A549 (cell line): ENCODE results near the gene IPO7. TPM values are rescaled to one million over a fixed set of nuclear protein-coding genes. Genes with fewer than 3 reads are reported as not detected.
A peak's percentile ranks its signal among the peaks of the same experiment; 100 is the strongest.

ENCODE experiments used
- ATAC-seq, 2 experiments: fragments of 200-7000 bp in 1 of 2; fragments of >200 bp in 1 of 2; cut with Nextera tagmentation in 1 of 2; cut with Tn5 transposase in 1 of 2; 3 replicates each; pipeline versions ENCODE4 v1.8.0 to v1.9.1; 2018 to 2020; ENCODE audit warnings: mild to moderate bottlenecking in 1 of 2, moderate library complexity in 1 of 2
- CTCF ChIA-PET: fragments of 300-600 bp; sonication (Branson Sonifier 250); formaldehyde crosslinking; extraction: SDS; loops from one replicate; lab custom pipeline; 2021; ENCODE audit warnings: antibody characterized with exemption, inconsistent platforms; lab: Yijun Ruan, JAX
- POLR2A ChIA-PET: fragments of 350-600 bp; formaldehyde crosslinking; extraction: SDS; loops from one replicate; lab custom pipeline; 2021; ENCODE audit warnings: antibody characterized with exemption, inconsistent platforms; lab: Yijun Ruan, JAX
- DNase-seq, 2 experiments: peaks; one replicate each; pipeline versions ENCODE4 v3.0.0 to v3.0.0-alpha.2; 2011 to 2016; ENCODE audit warnings: low read depth in 1 of 2, low spot score in 1 of 2
- FAIRE-seq: peaks from 2 replicates; lab custom pipeline; 2011; peaks lifted over from hg19 to GRCh38; lab: Jason Lieb, UNC
- H3K27ac ChIP-seq, 2 experiments: fragments of >200 bp; sonication (Bioruptor Twin); formaldehyde crosslinking; 3 replicates each; pipeline ENCODE4 v1.5.1; 2016 to 2017
- H3K4me1 ChIP-seq: fragments of >200 bp; sonication (Bioruptor Twin); formaldehyde crosslinking; 3 replicates; pipeline ENCODE4 v1.6.1; 2016
- H3K4me2 ChIP-seq: fragments of >200 bp; sonication (Bioruptor Twin); formaldehyde crosslinking; 3 replicates; pipeline ENCODE4 v1.6.1; 2016
- H3K4me3 ChIP-seq: fragments of >200 bp; sonication (Bioruptor Twin); formaldehyde crosslinking; 3 replicates; pipeline ENCODE4 v1.5.1; 2016
- H3K9me3 ChIP-seq: fragments of >200 bp; sonication (Bioruptor Twin); formaldehyde crosslinking; 3 replicates; pipeline ENCODE4 v1.6.1; 2016
- BHLHE40 ChIP-seq: IDR thresholded peaks from 2 replicates; pipeline ENCODE4 v1.6.1; 2012; ENCODE audit warnings: low read depth, low read length, inconsistent platforms
- CEBPB ChIP-seq, 2 experiments: fragments of >200 bp in 1 of 2; sonication (Bioruptor Twin) in 1 of 2; formaldehyde crosslinking in 1 of 2; IDR thresholded peaks; 2 replicates each; pipeline ENCODE4 v1.6.1; 2012 to 2016
- CHD2 ChIP-seq: fragments of 150-350 bp; IDR thresholded peaks from 2 replicates; pipeline ENCODE4 v1.6.1; 2014; ENCODE audit warnings: low read length; ENCODE audit not compliant: partially characterized antibody
- EHMT2 ChIP-seq: fragments of 200-600 bp; sonication (generic); IDR thresholded peaks from 2 replicates; pipeline ENCODE4 v1.6.1; 2016; ENCODE audit warnings: antibody characterized with exemption, low read depth, mild to moderate bottlenecking, moderate library complexity
- GATA3 ChIP-seq: IDR thresholded peaks from 2 replicates; pipeline ENCODE4 v1.6.1; 2012; ENCODE audit warnings: borderline replicate concordance
- HOXB5 ChIP-seq: fragments of 250-450 bp; sonication (Bioruptor Pico); IDR thresholded peaks from 2 replicates; pipeline ENCODE4 v1.5.0; 2020; ENCODE audit warnings: mild to moderate bottlenecking, moderate library complexity
- JUNB ChIP-seq: fragments of >200 bp; sonication (Bioruptor Twin); formaldehyde crosslinking; IDR thresholded peaks from 2 replicates; pipeline ENCODE4 v1.6.1; 2016
- KDM1A ChIP-seq: fragments of 200-600 bp; sonication (generic); IDR thresholded peaks from 2 replicates; pipeline ENCODE4 v1.6.1; 2016; ENCODE audit warnings: low read depth, mild to moderate bottlenecking
- MYC ChIP-seq: IDR thresholded peaks from 2 replicates; pipeline ENCODE4 v1.6.1; 2012; ENCODE audit warnings: mild to moderate bottlenecking, inconsistent platforms, low read length, improper control_type of control experiment, borderline replicate concordance
- NR3C1 ChIP-seq: fragments of >200 bp; sonication (Bioruptor Twin); formaldehyde crosslinking; IDR thresholded peaks from 3 replicates; pipeline ENCODE4 v1.6.1; 2017
- POLR2A ChIP-seq: IDR thresholded peaks from 2 replicates; pipeline ENCODE4 v1.6.1; 2012; ENCODE audit warnings: mild to moderate bottlenecking, low read length
- RAD21 ChIP-seq, 2 experiments: fragments of >200 bp in 1 of 2; sonication (Bioruptor Twin) in 1 of 2; formaldehyde crosslinking in 1 of 2; IDR thresholded peaks in 1 of 2; conservative IDR thresholded peaks in 1 of 2; 2 replicates in 1 of 2; 3 replicates in 1 of 2; pipeline ENCODE4 v1.6.1; 2012 to 2018; ENCODE audit warnings: inconsistent platforms in 1 of 2
- SMC3 ChIP-seq: fragments of >200 bp; sonication (Bioruptor Twin); formaldehyde crosslinking; IDR thresholded peaks from 3 replicates; pipeline ENCODE4 v1.6.1; 2018; ENCODE audit warnings: inconsistent platforms
- SREBF2 ChIP-seq: fragments of 450-650 bp; IDR thresholded peaks from 2 replicates; pipeline ENCODE4 v1.6.1; 2014; ENCODE audit warnings: mild to moderate bottlenecking, moderate library complexity
- TP53 ChIP-seq: fragments of 250-450 bp; sonication (Bioruptor Pico); IDR thresholded peaks from 2 replicates; pipeline ENCODE4 v1.5.0; 2021; ENCODE audit warnings: mild to moderate bottlenecking, moderate library complexity
- ZC3H11A ChIP-seq: fragments of 450-650 bp; IDR thresholded peaks from 2 replicates; pipeline ENCODE4 v1.6.1; 2014; ENCODE audit warnings: antibody characterized with exemption, mild to moderate bottlenecking
- ZSCAN20 ChIP-seq: fragments of 250-450 bp; sonication (Bioruptor Pico); IDR thresholded peaks from 2 replicates; pipeline ENCODE4 v1.8.0; 2022; ENCODE audit warnings: mild to moderate bottlenecking, moderate library complexity
- WGBS: methylation state at CpG from one replicate; pipeline ENCODE4 v1.1.6; 2017; ENCODE audit errors: missing lambda C conversion rate; 5-methylcytosine and 5-hydroxymethylcytosine counted together
- polyA plus RNA-seq, 4 experiments: library from polyadenylated mRNA; depleted of rRNA in 3 of 4; stranded (reverse); fragments of >200 nt; fragmentation: RNase III in 1 of 4; extraction: RNeasy Plus Mini Kit Qiagen cat#74134 plus additional on column Dnase treatment in 1 of 4; gene quantifications; 2 replicates in 3 of 4; 3 replicates in 1 of 4; pipeline ENCODE4 v1.2.3, GENCODE V29; 2011 to 2017
- TF ChIP-seq, protein P1 (sequence below): IDR thresholded peaks from 2 replicates; pipeline ENCODE4 v1.6.1; 2012
- TF ChIP-seq, protein P2 (sequence below): fragments of 150-350 bp; IDR thresholded peaks from 2 replicates; pipeline ENCODE4 v1.6.1; 2014; ENCODE audit warnings: low read depth, mild to moderate bottlenecking, low read length
- TF ChIP-seq, protein P3 (sequence below): IDR thresholded peaks from 2 replicates; pipeline ENCODE4 v1.6.1; 2012
- TF ChIP-seq, protein P4 (sequence below): fragments of 250-450 bp; sonication (Bioruptor Pico); IDR thresholded peaks from 2 replicates; pipeline ENCODE4 v1.5.0; 2021; ENCODE audit warnings: mild to moderate bottlenecking, moderate library complexity, borderline replicate concordance
- TF ChIP-seq, protein P5 (sequence below): fragments of >200 bp; sonication (Bioruptor Twin); formaldehyde crosslinking; IDR thresholded peaks from 3 replicates; pipeline ENCODE4 v1.6.1; 2016
- TF ChIP-seq, protein P6 (sequence below): IDR thresholded peaks from 2 replicates; pipeline ENCODE4 v1.6.1; 2012; ENCODE audit warnings: low read depth, borderline replicate concordance

Gene IPO7
- polyA plus RNA-seq, 2 of the 4 experiments (the other 2 are of a cell fraction): 115 to 142 TPM

DNA sequence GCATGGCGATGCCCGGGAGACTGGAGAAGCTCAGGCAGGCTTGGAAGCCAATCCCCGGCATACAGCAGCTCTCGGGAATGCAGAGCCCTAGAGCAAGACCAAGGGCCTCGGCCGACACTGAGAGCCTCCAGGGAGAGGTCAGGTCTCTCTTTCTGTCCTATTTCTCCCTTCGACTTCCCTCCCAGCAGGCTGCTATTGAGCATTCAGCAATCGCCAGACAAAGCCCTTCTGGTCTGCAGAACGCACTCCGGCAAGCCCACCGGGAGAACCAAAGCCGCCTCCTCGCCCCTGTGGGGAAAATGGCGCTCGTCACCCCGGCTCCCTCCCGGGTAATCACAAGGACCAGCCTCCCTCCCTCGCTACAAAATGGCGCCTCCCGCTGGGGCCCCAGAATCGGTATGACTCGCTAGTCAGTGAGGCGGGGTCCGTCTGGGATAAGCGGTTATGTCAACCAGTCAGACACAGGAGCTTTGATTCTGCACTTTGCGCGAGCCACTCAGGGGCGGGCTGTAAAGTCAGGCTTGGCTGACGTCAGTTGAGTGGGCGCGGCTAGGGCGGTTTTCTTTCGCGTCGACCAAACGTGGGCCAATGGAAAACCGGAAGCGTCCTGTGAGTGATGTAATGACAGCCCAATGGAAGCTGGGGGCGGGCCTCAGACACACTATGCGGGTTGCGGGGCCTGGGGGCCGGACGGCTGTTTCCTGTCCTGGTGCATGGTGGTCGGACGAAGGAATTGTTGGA lies 76.0 kb downstream of the IPO7 start, which contains the start of gene ZNF143 (continued):
- no peak for TF ChIP-seq ZC3H11A
- TF ChIP-seq MYC: peak; percentile 21
- TF ChIP-seq, protein P1, sequence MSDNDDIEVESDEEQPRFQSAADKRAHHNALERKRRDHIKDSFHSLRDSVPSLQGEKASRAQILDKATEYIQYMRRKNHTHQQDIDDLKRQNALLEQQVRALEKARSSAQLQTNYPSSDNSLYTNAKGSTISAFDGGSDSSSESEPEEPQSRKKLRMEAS: peak; percentile 91
- TF ChIP-seq, protein P2, sequence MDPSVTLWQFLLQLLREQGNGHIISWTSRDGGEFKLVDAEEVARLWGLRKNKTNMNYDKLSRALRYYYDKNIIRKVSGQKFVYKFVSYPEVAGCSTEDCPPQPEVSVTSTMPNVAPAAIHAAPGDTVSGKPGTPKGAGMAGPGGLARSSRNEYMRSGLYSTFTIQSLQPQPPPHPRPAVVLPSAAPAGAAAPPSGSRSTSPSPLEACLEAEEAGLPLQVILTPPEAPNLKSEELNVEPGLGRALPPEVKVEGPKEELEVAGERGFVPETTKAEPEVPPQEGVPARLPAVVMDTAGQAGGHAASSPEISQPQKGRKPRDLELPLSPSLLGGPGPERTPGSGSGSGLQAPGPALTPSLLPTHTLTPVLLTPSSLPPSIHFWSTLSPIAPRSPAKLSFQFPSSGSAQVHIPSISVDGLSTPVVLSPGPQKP: no peak
- TF ChIP-seq JUNB: no peak
- TF ChIP-seq CHD2: no peak
- TF ChIP-seq ZSCAN20 (CRISPR knock-in tag): no peak
- TF ChIP-seq POLR2A: peak; percentile 80
- TF ChIP-seq, protein P3, sequence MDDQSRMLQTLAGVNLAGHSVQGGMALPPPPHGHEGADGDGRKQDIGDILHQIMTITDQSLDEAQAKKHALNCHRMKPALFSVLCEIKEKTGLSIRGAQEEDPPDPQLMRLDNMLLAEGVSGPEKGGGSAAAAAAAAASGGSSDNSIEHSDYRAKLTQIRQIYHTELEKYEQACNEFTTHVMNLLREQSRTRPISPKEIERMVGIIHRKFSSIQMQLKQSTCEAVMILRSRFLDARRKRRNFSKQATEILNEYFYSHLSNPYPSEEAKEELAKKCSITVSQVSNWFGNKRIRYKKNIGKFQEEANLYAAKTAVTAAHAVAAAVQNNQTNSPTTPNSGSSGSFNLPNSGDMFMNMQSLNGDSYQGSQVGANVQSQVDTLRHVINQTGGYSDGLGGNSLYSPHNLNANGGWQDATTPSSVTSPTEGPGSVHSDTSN: peak; percentile 94
- no peak for TF ChIP-seq SREBF2
- TF ChIP-seq, protein P4, sequence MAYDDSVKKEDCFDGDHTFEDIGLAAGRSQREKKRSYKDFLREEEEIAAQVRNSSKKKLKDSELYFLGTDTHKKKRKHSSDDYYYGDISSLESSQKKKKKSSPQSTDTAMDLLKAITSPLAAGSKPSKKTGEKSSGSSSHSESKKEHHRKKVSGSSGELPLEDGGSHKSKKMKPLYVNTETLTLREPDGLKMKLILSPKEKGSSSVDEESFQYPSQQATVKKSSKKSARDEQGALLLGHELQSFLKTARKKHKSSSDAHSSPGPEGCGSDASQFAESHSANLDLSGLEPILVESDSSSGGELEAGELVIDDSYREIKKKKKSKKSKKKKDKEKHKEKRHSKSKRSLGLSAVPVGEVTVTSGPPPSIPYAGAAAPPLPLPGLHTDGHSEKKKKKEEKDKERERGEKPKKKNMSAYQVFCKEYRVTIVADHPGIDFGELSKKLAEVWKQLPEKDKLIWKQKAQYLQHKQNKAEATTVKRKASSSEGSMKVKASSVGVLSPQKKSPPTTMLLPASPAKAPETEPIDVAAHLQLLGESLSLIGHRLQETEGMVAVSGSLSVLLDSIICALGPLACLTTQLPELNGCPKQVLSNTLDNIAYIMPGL (CRISPR knock-in tag): peak; percentile 61; the same call in 1 of the 2 replicates
- TF ChIP-seq TP53 (CRISPR knock-in tag): no peak
- peak; percentile 80 for TF ChIP-seq GATA3
- TF ChIP-seq KDM1A: no peak
- peak; percentile 72; the same call in 1 of the 2 replicates for TF ChIP-seq HOXB5 (CRISPR knock-in tag)
- no peak for TF ChIP-seq EHMT2
- TF ChIP-seq, all 56 proteins: peak for 13

DNA sequence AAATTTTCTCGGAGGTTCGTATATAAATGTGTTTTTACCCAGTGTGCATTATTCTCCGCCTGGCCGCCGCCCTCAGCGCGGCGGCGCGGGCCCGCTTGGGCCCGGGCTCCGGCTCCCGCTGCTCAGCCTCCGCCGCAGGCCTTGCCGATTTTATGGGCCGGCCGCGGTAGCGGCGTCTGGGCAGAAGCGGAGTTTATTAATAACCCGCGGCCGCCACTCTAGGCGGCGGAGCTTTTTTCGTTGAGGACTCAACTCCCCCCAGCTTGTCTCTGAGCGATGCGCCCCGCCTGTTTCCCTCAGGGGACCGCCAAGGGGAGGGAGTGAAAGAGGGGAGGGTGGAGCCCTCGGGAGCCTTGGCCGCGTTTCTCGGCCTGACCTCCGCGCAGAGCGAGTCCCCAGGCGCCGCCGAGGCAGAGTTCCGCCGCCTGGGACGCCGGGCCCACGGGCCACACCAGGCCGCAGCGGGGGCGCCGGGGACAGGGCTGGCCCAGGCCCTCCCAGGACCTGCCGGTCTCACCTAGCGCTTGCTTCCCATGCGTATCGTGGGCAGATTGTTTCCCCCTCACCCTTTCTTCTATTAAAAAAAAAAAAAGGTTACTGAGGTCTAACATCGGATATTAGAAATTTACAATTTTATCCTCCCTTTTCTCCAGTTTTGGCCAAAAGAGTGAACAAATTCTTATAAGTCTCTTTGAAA lies 76.8 kb downstream of the IPO7 start:
- WGBS: 3% methylated on average over 30 of the region's 57 CpGs
- Histone ChIP-seq H3K27ac (peak overlapping the region; percentile 93 to 99), H3K9me3 (no peaks in the 10 kb centered on the region), H3K4me3 (peak overlapping the region; percentile 83), H3K4me1 (peaks cover 20% of the 10 kb centered on the region), H3K4me2 (peak overlapping the region; percentile 88)
- peak; percentile 80 to 81 for ATAC-seq
- ChIA-PET CTCF (interaction anchor here (0.7 to 1.5 kb wide), 5 partner anchors 45 to 905 kb away, joined by 3 to 5 read pairs (median 3); no protein-coding TSS in a partner anchor), POLR2A (interaction anchor here (0.6 to 4.0 kb wide), 53 partner anchors 8 to 1092 kb away, joined by 3 to 46 read pairs (median 4); partner anchors contain the start of genes ADM, DENND5A, IPO7 and SWAP70)
- FAIRE-seq: no peak
- peak; percentile 82 to 91 for DNase-seq
- no peak for TF ChIP-seq BHLHE40
- peak; percentile 86; the same call in 1 of the 2 replicates for TF ChIP-seq TP53 (CRISPR knock-in tag)
- no peak for TF ChIP-seq CEBPB (IDR thresholded peaks at IDR 0.05)
- no peak for TF ChIP-seq NR3C1
- peak in 1 of 2 experiments; percentile 25; a peak in 1 of 5 replicates for TF ChIP-seq RAD21 (conservative IDR thresholded peaks at IDR 0.05 in 1 of 2, IDR thresholded peaks at IDR 0.05 in 1 of 2)
- TF ChIP-seq, protein P4 (CRISPR knock-in tag): peak; percentile 39; the same call in 1 of the 2 replicates
- TF ChIP-seq CHD2: no peak
- TF ChIP-seq, protein P3: no peak; the same call in 1 of the 2 replicates
- TF ChIP-seq, protein P5, sequence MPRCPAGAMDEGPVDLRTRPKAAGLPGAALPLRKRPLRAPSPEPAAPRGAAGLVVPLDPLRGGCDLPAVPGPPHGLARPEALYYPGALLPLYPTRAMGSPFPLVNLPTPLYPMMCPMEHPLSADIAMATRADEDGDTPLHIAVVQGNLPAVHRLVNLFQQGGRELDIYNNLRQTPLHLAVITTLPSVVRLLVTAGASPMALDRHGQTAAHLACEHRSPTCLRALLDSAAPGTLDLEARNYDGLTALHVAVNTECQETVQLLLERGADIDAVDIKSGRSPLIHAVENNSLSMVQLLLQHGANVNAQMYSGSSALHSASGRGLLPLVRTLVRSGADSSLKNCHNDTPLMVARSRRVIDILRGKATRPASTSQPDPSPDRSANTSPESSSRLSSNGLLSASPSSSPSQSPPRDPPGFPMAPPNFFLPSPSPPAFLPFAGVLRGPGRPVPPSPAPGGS: peak; percentile 99
- TF ChIP-seq, protein P6, sequence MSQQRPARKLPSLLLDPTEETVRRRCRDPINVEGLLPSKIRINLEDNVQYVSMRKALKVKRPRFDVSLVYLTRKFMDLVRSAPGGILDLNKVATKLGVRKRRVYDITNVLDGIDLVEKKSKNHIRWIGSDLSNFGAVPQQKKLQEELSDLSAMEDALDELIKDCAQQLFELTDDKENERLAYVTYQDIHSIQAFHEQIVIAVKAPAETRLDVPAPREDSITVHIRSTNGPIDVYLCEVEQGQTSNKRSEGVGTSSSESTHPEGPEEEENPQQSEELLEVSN: 0 out of 2 replicates have a peak, but pooled peaks have one; percentile 26
- TF ChIP-seq SMC3: peak; percentile 26; the same call in 2 of the 3 replicates
